ENCODE results near the gene SSC4D.

GRCh38 chr7:76397409-76398183, 11.9 kb downstream of the SSC4D start:
- TF ChIP-seq REST (IDR thresholded peaks at IDR 0.05; ENCODE audit: insufficient read depth in 1 of 2, low read depth in 2 of 2, low read length in 2 of 2) (no peak), POLR2AphosphoS5 (IDR thresholded peaks at IDR 0.05; ENCODE audit: low read depth, low read length) (no peak), SIN3A (IDR thresholded peaks at IDR 0.05; ENCODE audit: borderline replicate concordance, insufficient read depth, low read length) (no peak), TAF1 (IDR thresholded peaks at IDR 0.05; ENCODE audit: borderline replicate concordance, insufficient read depth, low read length) (no peak), FOXP2 (optimal IDR thresholded peaks at IDR 0.05; ENCODE audit: borderline replicate concordance, extremely low read depth, extremely low read length, insufficient read depth) (no peak)
